K562 (cell line): Measurements from ENCODE around the gene NFS1. TPM values are rescaled to one million over a fixed set of nuclear protein-coding genes. Genes with fewer than 3 reads are reported as not detected.

Source experiments
- CBFA2T2 ChIP-seq: fragments of 450-650 bp; conservative IDR thresholded peaks from 2 replicates; pipeline ENCODE4 v1.6.1; 2017; ENCODE audit warnings: mild to moderate bottlenecking
- CHCHD3 ChIP-seq: fragments of 250-450 bp; sonication (Bioruptor Pico); IDR thresholded peaks from 2 replicates; pipeline ENCODE4 v2.1.2; 2022; ENCODE audit warnings: mild to moderate bottlenecking
- GTF2E2 ChIP-seq: fragments of 200-800 bp; sonication (Bioruptor generic); IDR thresholded peaks from 2 replicates; pipeline ENCODE4 v1.6.1; 2016; ENCODE audit warnings: missing genetic modification characterization, missing compliant biosample characterization
- PHF20 ChIP-seq: fragments of 450-650 bp; IDR thresholded peaks from 2 replicates; pipeline ENCODE4 v1.6.1; 2018; ENCODE audit not compliant: partially characterized antibody
- PREB ChIP-seq: sonication (generic); formaldehyde crosslinking; IDR thresholded peaks from 2 replicates; pipeline ENCODE4 v1.8.1; 2023; ENCODE audit warnings: mild to moderate bottlenecking, missing genetic modification reagents
- REST ChIP-seq, 2 experiments: fragments of 450-650 bp; formaldehyde crosslinking in 1 of 2; IDR thresholded peaks; 2 replicates each; pipeline versions ENCODE4 v1.4.0 to v1.6.1; 2014 to 2020; ENCODE audit warnings: mild to moderate bottlenecking in 2 of 2, borderline replicate concordance in 1 of 2, low read depth in 1 of 2
- SRSF9 ChIP-seq: fragments of 200-400 bp; formaldehyde crosslinking; IDR thresholded peaks from 2 replicates; pipeline ENCODE4 v1.6.1; 2017; ENCODE audit warnings: low read depth, low read length, borderline replicate concordance
- TAF15 ChIP-seq: fragments of 200-400 bp; formaldehyde crosslinking; IDR thresholded peaks from 2 replicates; pipeline ENCODE4 v1.6.1; 2017; ENCODE audit warnings: mild to moderate bottlenecking, low read depth, low read length, moderate library complexity
- TBL1XR1 ChIP-seq, 2 experiments: IDR thresholded peaks; 2 replicates each; pipeline ENCODE4 v1.6.1; 2012; ENCODE audit warnings: improper control_type of control experiment in 2 of 2, low read length in 2 of 2, mild to moderate bottlenecking in 1 of 2
- TOE1 ChIP-seq, 2 experiments: fragments of 450-650 bp in 1 of 2; sonication (generic) in 1 of 2; formaldehyde crosslinking in 1 of 2; IDR thresholded peaks; 2 replicates each; pipeline versions ENCODE4 v1.7.1 to v1.8.0; 2016 to 2022; ENCODE audit warnings: borderline replicate concordance in 2 of 2, mild to moderate bottlenecking in 2 of 2, antibody characterized with exemption in 1 of 2, inconsistent platforms in 1 of 2, low read depth in 1 of 2, missing genetic modification reagents in 1 of 2, moderate library complexity in 1 of 2
- ZBTB43 ChIP-seq: sonication (generic); formaldehyde crosslinking; IDR thresholded peaks from 2 replicates; pipeline ENCODE4 v1.8.0; 2023; ENCODE audit warnings: mild to moderate bottlenecking, missing genetic modification reagents
- ZNF165 ChIP-seq: fragments of 250-450 bp; sonication (Bioruptor Pico); IDR thresholded peaks from 2 replicates; pipeline ENCODE4 v1.4.0; 2020; ENCODE audit warnings: borderline replicate concordance
- ZNF197 ChIP-seq: fragments of 200-800 bp; sonication (Bioruptor generic); IDR thresholded peaks from 2 replicates; pipeline ENCODE4 v1.6.1; 2016; ENCODE audit warnings: low read depth, missing genetic modification characterization, missing compliant biosample characterization
- polyA plus RNA-seq, 8 experiments: library from polyadenylated mRNA; depleted of rRNA in 4 of 8; stranded (reverse) in 5 of 8; unstranded in 3 of 8; fragments of >200 nt; fragmentation: Nextera tagmentation in 2 of 8; fragmentation: Illumina TruSeq in 1 of 8; extraction: Ambion mirVana in 2 of 8; extraction: Trizol in 1 of 8; gene quantifications; 2 replicates each; pipeline versions ENCODE4 v1.2.1 to v1.2.3, GENCODE V29; 2011 to 2014; ENCODE audit warnings: inconsistent platforms in 1 of 8, missing spikeins in 1 of 8
- total RNA-seq, 7 experiments: library from RNA; depleted of rRNA in 6 of 7; stranded (reverse); fragments of >200 nt in 6 of 7; fragmentation: Illumina TruSeq in 2 of 7; extraction: Trizol in 2 of 7; gene quantifications; 2 replicates each; pipeline versions ENCODE4 v1.2.1 to v1.2.3, GENCODE V29; 2011 to 2021; ENCODE audit warnings: low replicate concordance in 1 of 7

Gene NFS1
- total and polyA plus RNA-seq, 9 of the 15 experiments (the other 6 are each of a cell fraction or from before 2014, with no cell fraction given): 11.5 to 84.8 (median 47.1) TPM

GRCh38 chr20:35741892-35742740, 43.0 kb upstream of the NFS1 start, which contains the start of gene RBM39 (continued):
- TF ChIP-seq ZBTB43 (CRISPR knock-in tag): 0 out of 2 replicates have a peak, but pooled peaks have one; percentile 79
- peak; percentile 93 for TF ChIP-seq GTF2E2
- peak; percentile 88; the same call in 1 of the 2 replicates for TF ChIP-seq CHCHD3 (CRISPR knock-in tag)
- TF ChIP-seq ZNF197 (CRISPR knock-in tag): peak; percentile 51; the same call in 1 of the 2 replicates
- peak; percentile 23 for TF ChIP-seq PHF20
- no peak for TF ChIP-seq TAF15
- no peak; the same call in 1 of the 2 replicates for TF ChIP-seq TOE1 (IDR thresholded peaks at IDR 0.05; ENCODE audit: borderline replicate concordance)
- TF ChIP-seq TOE1 (CRISPR knock-in tag; IDR thresholded peaks at IDR 0.05; ENCODE audit: borderline replicate concordance, low read depth): 0 out of 2 replicates have a peak, but pooled peaks have one; percentile 8
- peak in 1 of 2 experiments; percentile 64; a peak in 2 of 4 replicates for TF ChIP-seq TBL1XR1 (IDR thresholded peaks at IDR 0.05; ENCODE audit: low read length in 2 of 2)
- no peak; the same call in 1 of the 2 replicates for TF ChIP-seq PREB (CRISPR knock-in tag)
- no peak for TF ChIP-seq SRSF9
- no peak for TF ChIP-seq ZNF165
- no peak for TF ChIP-seq CBFA2T2
- TF ChIP-seq REST (IDR thresholded peaks at IDR 0.05; ENCODE audit: borderline replicate concordance): no peak
- TF ChIP-seq REST (CRISPR knock-in tag; IDR thresholded peaks at IDR 0.05; ENCODE audit: low read depth): no peak
